ENCODE data around the gene LTBP4. TPM values are rescaled to one million over a fixed set of nuclear protein-coding genes. Genes with fewer than 3 reads are reported as not detected.

LTBP4 gene
- total and polyA plus RNA-seq, 10 donors = 26.5 to 197 (median 148) TPM

Other genes with a start within 250 kb of the LTBP4 start
- under 1 TPM in 1 of 7 donors, not detected in 6; 0.19 TPM for gene HIPK4, start 211.2 kb upstream of the LTBP4 start, total RNA-seq
- under 1 TPM in 1 of 3 donors, not detected in 2; 0.08 TPM for gene HIPK4, start 211.2 kb upstream of the LTBP4 start, polyA plus RNA-seq
- gene PRX, start 188.0 kb upstream of the LTBP4 start, total RNA-seq = 1 to 10 TPM; 1.7 to 3.4 (median 3.0) TPM
- gene PRX, start 188.0 kb upstream of the LTBP4 start, polyA plus RNA-seq = 1 to 10 TPM in 1 of 3 donors, under 1 TPM in 2; 0.50 to 1.8 (median 0.56) TPM
- 10 to 100 TPM in 6 of 7 donors, 1 to 10 TPM in 1; 9.8 to 19.7 (median 13.2) TPM for gene SERTAD1, start 175.4 kb upstream of the LTBP4 start, total RNA-seq
- gene SERTAD1, start 175.4 kb upstream of the LTBP4 start, polyA plus RNA-seq = 10 to 100 TPM in 1 of 3 donors, 1 to 10 TPM in 2; 8.5 to 14.9 (median 9.4) TPM
- gene SERTAD3, start 157.0 kb upstream of the LTBP4 start, total RNA-seq = 10 to 100 TPM; 21.5 to 51.4 (median 30.9) TPM
- gene SERTAD3, start 157.0 kb upstream of the LTBP4 start, polyA plus RNA-seq = 10 to 100 TPM; 21.8 to 32.6 (median 23.5) TPM
- 100 to 1,000 TPM in 6 of 7 donors, 10 to 100 TPM in 1; 92.3 to 243 (median 179) TPM for gene BLVRB, start 135.6 kb upstream of the LTBP4 start, total RNA-seq
- gene BLVRB, start 135.6 kb upstream of the LTBP4 start, polyA plus RNA-seq = 100 to 1,000 TPM in 2 of 3 donors, 10 to 100 TPM in 1; 90.6 to 215 (median 136) TPM
- 1 to 10 TPM in 3 of 7 donors, under 1 TPM in 4; 0.32 to 2.3 (median 0.85) TPM for gene SPTBN4, start 134.4 kb upstream of the LTBP4 start, total RNA-seq
- under 1 TPM; 0.30 to 0.61 (median 0.35) TPM for gene SPTBN4, start 134.4 kb upstream of the LTBP4 start, polyA plus RNA-seq
- 100 to 1,000 TPM; 127 to 282 (median 151) TPM for gene SHKBP1, start 24.5 kb upstream of the LTBP4 start, total RNA-seq
- 100 to 1,000 TPM; 102 to 164 (median 152) TPM for gene SHKBP1, start 24.5 kb upstream of the LTBP4 start, polyA plus RNA-seq
- 10 to 100 TPM; 12.1 to 27.4 (median 14.8) TPM for gene NUMBL, start 89.3 kb downstream of the LTBP4 start, total RNA-seq
- gene NUMBL, start 89.3 kb downstream of the LTBP4 start, polyA plus RNA-seq = 10 to 100 TPM in 1 of 3 donors, 1 to 10 TPM in 2; 3.2 to 10.6 (median 3.5) TPM
- gene COQ8B, start 115.5 kb downstream of the LTBP4 start, total RNA-seq = 10 to 100 TPM; 23.0 to 40.2 (median 32.6) TPM
- gene COQ8B, start 115.5 kb downstream of the LTBP4 start, polyA plus RNA-seq = 10 to 100 TPM; 18.4 to 33.8 (median 21.1) TPM
- 10 to 100 TPM; 11.1 to 39.2 (median 18.0) TPM for gene ITPKC, start 115.7 kb downstream of the LTBP4 start, total RNA-seq
- gene ITPKC, start 115.7 kb downstream of the LTBP4 start, polyA plus RNA-seq = 10 to 100 TPM in 1 of 3 donors, 1 to 10 TPM in 2; 6.8 to 14.3 (median 8.6) TPM
- gene ACTMAP, start 149.1 kb downstream of the LTBP4 start, total RNA-seq = 10 to 100 TPM in 3 of 7 donors, 1 to 10 TPM in 4; 6.0 to 16.2 (median 9.8) TPM
- 1 to 10 TPM; 5.2 to 6.8 (median 5.9) TPM for gene ACTMAP, start 149.1 kb downstream of the LTBP4 start, polyA plus RNA-seq
- gene SNRPA, start 149.8 kb downstream of the LTBP4 start, total RNA-seq = 10 to 100 TPM; 52.9 to 76.9 (median 64.0) TPM
- gene SNRPA, start 149.8 kb downstream of the LTBP4 start, polyA plus RNA-seq = 10 to 100 TPM; 62.7 to 69.2 (median 67.4) TPM
- 1 to 10 TPM in 1 of 7 donors, not detected in 6; 1.5 TPM for gene MIA, start 174.2 kb downstream of the LTBP4 start, total RNA-seq
- gene MIA, start 174.2 kb downstream of the LTBP4 start, polyA plus RNA-seq = 10 to 100 TPM in 1 of 3 donors, 1 to 10 TPM in 2; 4.5 to 14.2 (median 7.0) TPM
- 10 to 100 TPM; 36.8 to 69.8 (median 53.0) TPM for gene RAB4B, start 176.9 kb downstream of the LTBP4 start, total RNA-seq
- 10 to 100 TPM; 78.5 to 95.3 (median 82.2) TPM for gene RAB4B, start 176.9 kb downstream of the LTBP4 start, polyA plus RNA-seq
- 100 to 1,000 TPM; 136 to 198 (median 156) TPM for gene EGLN2, start 197.8 kb downstream of the LTBP4 start, total RNA-seq
- 100 to 1,000 TPM; 109 to 238 (median 188) TPM for gene EGLN2, start 197.8 kb downstream of the LTBP4 start, polyA plus RNA-seq
- gene CYP2A6, start 249.1 kb downstream of the LTBP4 start, total RNA-seq = under 1 TPM in 1 of 7 donors, not detected in 6; 0.33 TPM
- gene CYP2A6, start 249.1 kb downstream of the LTBP4 start, polyA plus RNA-seq = not detected

Measured in spleen (tissue), 10 donors.